ENCODE data around the gene INPP4A.

- TF ChIP-seq CTCF (IDR thresholded peaks at IDR 0.05) (peak in 1 of 7 experiments; percentile 8), EP300 (IDR thresholded peaks at IDR 0.05) (no peak), POLR2A (IDR thresholded peaks at IDR 0.05) (no peak)
Measured at GRCh38 chr2:98634406-98635092, 189.9 kb downstream of the INPP4A start.
